Right cardiac atrium (tissue), 5 donors: Measurements from ENCODE around the gene CHD9. TPM values are rescaled to one million over a fixed set of nuclear protein-coding genes. Genes with fewer than 3 reads are reported as not detected.
"Not testable (repeated sequence)": the region's sequence is repeated elsewhere in the genome, so short reads cannot be mapped to it uniquely, and the experiment has no call there.

Experiments
- ATAC-seq, 2 donors: fragments of 200-7000 bp; cut with Tn5 transposase; one replicate each; pipeline versions ENCODE4 v1.8.0 to v1.9.1; 2020; ENCODE audit warnings: moderate library complexity in 2 of 2, mild to moderate bottlenecking in 1 of 2
- DNase-seq, 3 donors: peaks; one replicate each; pipeline ENCODE4 v3.0.0-alpha.2; 2020
- H3K27ac ChIP-seq: one replicate; pipeline ENCODE4 v1.5.1; 2013; ENCODE audit warnings: mild to moderate bottlenecking, low read length, control low read depth, moderate library complexity
- H3K27me3 ChIP-seq: one replicate; pipeline ENCODE4 v1.6.1; 2013; ENCODE audit not compliant: control insufficient read depth, insufficient read depth
- H3K4me1 ChIP-seq: one replicate; pipeline ENCODE4 v1.6.1; 2013; ENCODE audit warnings: low read length; ENCODE audit not compliant: control insufficient read depth, insufficient read depth
- H3K4me3 ChIP-seq: one replicate; pipeline ENCODE4 v1.5.1; 2013; ENCODE audit warnings: low read length, control low read depth
- H3K9me3 ChIP-seq: one replicate; pipeline ENCODE4 v1.6.1; 2013; ENCODE audit warnings: low read length; ENCODE audit not compliant: control insufficient read depth
- WGBS: extraction: QIAGEN DNeasy Blood & Tissue Kit; methylation state at CpG from one replicate; pipeline ENCODE4 v1.1.7; 2013; 5-methylcytosine and 5-hydroxymethylcytosine counted together
- intact Hi-C, 4 donors: fragments of 100-400 bp; cut with DNase I; formaldehyde crosslinking; loops; one replicate each; pipeline versions ENCODE4 v1.11.0 to v1.14.0; 2022 to 2023
- polyA plus RNA-seq: library from polyadenylated mRNA; stranded (reverse); fragments of 200-250 nt; gene quantifications from one replicate; pipeline ENCODE4 v1.2.3, GENCODE V29; 2013
- total RNA-seq, 4 donors: library from RNA; stranded (reverse); fragmentation: NEBNext Ultra II Directional; extraction: Animal tissue kit (Norgen Biotek cat#: 25700); gene quantifications; one replicate each; pipeline ENCODE4 v1.2.1, GENCODE V29; 2021
- donor health status: healthy with polysubstance abuse.
- donor health status: DM: no; HTN: yes; CAD: no.
- donor health status: DM: no; HTN: no; CAD: no.
- donor health status: DM: no; HTN: yes; CAD: no; lungs with severe emphysema.
- donor health status: DM: yes; HTN: yes; CAD: no.

Gene CHD9
- total and polyA plus RNA-seq, 5 donors = 7.3 to 73.5 (median 57.3) TPM

GRCh38 chr16:53224951-53225533 lies 170.3 kb downstream of the CHD9 start:
- H3K9me3 ChIP-seq = no peaks in the 10 kb centered on the region
- 55% methylated on average over 2 of the region's 2 CpGs for WGBS
- H3K4me3 ChIP-seq = no peak overlapping the region
- no peak for DNase-seq
- H3K27me3 ChIP-seq = no peaks in the 10 kb centered on the region
- ATAC-seq = no peak
- peaks cover 5% of the 10 kb centered on the region for H3K4me1 ChIP-seq
- intact Hi-C loops = no loop called here
- no peak overlapping the region for H3K27ac ChIP-seq

DNA sequence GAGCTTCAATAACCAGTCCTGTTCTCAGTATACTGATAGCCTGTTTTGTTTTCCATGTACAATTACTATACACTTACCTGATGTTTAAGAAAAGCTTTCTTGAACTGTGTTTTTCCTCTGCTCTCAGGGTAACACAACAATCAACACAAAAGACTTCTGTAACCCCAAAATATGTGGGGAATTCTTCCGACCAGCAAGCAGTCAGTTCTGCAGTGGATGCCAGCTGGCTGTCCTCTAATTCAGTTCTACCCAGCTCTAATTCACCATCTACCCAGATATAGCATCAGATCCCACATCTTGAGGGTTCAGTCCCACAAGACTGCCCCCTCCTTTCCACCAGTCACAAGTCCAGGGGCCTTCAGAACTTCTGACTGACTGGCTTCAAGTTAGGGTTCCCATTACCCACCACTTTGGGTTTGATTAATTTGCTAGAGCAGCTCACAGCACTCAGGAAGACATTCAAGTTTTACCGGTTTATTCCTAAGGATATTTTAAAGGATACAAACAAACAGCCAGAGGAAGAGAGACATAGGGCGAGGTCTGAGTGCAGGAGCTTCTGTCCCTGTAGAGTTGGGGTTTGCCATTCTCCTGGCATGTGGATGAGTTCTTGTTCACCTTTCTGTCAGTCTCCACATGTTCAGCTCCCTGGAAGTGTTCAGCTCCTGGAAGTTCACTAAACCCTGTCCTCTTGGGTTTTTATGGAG lies 178.2 kb downstream of the CHD9 start:
- no peak for DNase-seq
- WGBS = 86% methylated on average over 3 of the region's 3 CpGs
- no peak overlapping the region for H3K4me3 ChIP-seq
- H3K9me3 ChIP-seq = no peaks in the 10 kb centered on the region
- ATAC-seq = no peak
- H3K4me1 ChIP-seq = no peaks in the 10 kb centered on the region
- intact Hi-C loops = no loop called here
- no peaks in the 10 kb centered on the region for H3K27me3 ChIP-seq
- no peak overlapping the region for H3K27ac ChIP-seq

DNA sequence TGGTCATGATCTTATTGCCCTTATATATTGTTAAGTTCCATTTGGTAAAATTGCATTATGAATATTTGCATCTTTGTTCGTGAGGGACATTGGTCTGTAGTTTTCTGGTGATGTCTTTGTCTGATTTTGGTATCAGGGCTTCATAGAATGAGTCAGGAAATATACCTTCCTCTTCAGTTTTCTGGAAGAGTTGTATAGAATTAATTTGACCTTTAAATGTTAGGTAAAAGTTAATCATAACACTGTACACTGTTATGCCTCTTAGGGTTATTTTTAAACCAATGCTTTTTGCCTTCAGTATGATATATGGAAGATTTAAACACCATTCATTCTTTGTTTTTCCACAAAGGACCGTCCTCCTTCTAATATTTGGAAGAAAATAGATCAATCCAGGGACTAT lies 180.0 kb downstream of the CHD9 start:
- Histone ChIP-seq H3K9me3 (no peaks in the 10 kb centered on the region), H3K27ac (no peak overlapping the region), H3K4me1 (no peaks in the 10 kb centered on the region), H3K27me3 (no peaks in the 10 kb centered on the region), H3K4me3 (no peak overlapping the region)
- 92% methylated on average over 2 of the region's 2 CpGs for WGBS
- intact Hi-C loops = loop anchor here in 1 of 4 donors (5.0 kb wide), 1 partner anchor 47 kb away; no protein-coding TSS in a partner anchor
- DNase-seq (no peak), ATAC-seq (no peak)

GRCh38 chr16:53235851-53236250 lies 181.1 kb downstream of the CHD9 start:
- intact Hi-C loops = loop anchor here in 1 of 4 donors (5.0 kb wide), 1 partner anchor 46 kb away; no protein-coding TSS in a partner anchor
- WGBS = 72% methylated on average over 3 of the region's 3 CpGs
- DNase-seq (no peak), ATAC-seq (no peak)
- no peaks in the 10 kb centered on the region for H3K9me3 ChIP-seq
- H3K27me3 ChIP-seq = no peaks in the 10 kb centered on the region
- H3K4me3 ChIP-seq = no peak overlapping the region
- H3K4me1 ChIP-seq = no peaks in the 10 kb centered on the region
- no peak overlapping the region for H3K27ac ChIP-seq

DNA sequence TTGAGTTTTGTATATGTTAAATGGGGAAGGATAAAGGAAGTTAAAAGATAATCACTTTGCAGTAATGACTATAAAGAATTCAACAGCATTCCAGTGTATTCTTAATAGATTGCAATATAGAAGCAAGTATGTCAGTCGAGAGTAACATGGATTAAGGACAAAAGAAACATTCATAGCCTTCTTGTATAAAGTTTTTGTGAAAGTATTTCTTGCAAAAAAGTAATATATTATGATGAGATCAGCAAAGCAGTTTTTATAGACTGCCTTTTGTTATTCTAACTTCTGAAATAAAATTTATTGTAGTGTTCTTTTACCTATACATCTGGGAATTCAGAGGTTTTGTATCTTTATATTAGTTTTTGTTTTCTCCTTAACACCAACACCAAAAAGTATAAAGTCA lies 194.5 kb downstream of the CHD9 start:
- Histone ChIP-seq H3K4me3 (no peak overlapping the region), H3K27me3 (no peaks in the 10 kb centered on the region), H3K4me1 (no peaks in the 10 kb centered on the region), H3K9me3 (no peaks in the 10 kb centered on the region), H3K27ac (no peak overlapping the region)
- DNase-seq (no peak), ATAC-seq (no peak)
- intact Hi-C loops = loop anchor here in 2 of 4 donors (10.0 kb wide), 1 partner anchor 45 kb away; no protein-coding TSS in a partner anchor
- WGBS = 62% methylated on average over 1 of the region's 1 CpG

DNA sequence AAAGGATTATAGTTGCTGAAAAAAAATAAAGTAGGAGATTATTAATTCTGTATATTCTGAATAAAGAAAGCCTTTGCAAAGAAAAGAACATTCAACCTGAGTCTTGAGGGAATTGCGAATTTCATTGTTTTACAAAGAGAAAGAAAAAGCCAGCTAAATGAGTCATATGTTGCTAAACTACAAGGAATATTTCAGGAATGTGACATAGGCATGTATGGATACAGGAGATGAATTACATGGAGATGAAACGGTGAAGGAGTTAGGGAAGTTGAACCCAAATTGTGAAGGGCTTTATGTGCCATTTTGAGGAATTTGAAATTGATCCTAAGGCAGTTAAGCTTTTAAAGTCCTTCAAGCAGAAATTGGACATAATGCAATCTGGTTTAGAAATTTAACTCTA lies 202.2 kb downstream of the CHD9 start:
- intact Hi-C loops = no loop called here
- WGBS = 90% methylated on average over 2 of the region's 2 CpGs
- H3K4me3 ChIP-seq = no peak overlapping the region

GRCh38 chr16:53258809-53259208 lies 204.0 kb downstream of the CHD9 start:
- H3K4me1 ChIP-seq = no peaks in the 10 kb centered on the region
- H3K4me3 ChIP-seq = no peak overlapping the region
- intact Hi-C loops = no loop called here
- no peaks in the 10 kb centered on the region for H3K9me3 ChIP-seq
- ATAC-seq = no peak
- no peak for DNase-seq
- 96% methylated on average over 3 of the region's 3 CpGs for WGBS
- H3K27me3 ChIP-seq = no peaks in the 10 kb centered on the region
- no peak overlapping the region for H3K27ac ChIP-seq

More for the DNA sequence above, 202.2 kb downstream of the CHD9 start:
- Histone ChIP-seq H3K27me3 (no peaks in the 10 kb centered on the region), H3K9me3 (no peaks in the 10 kb centered on the region), H3K4me1 (no peaks in the 10 kb centered on the region), H3K27ac (no peak overlapping the region)
- ATAC-seq (no peak), DNase-seq (no peak)

- Histone ChIP-seq H3K4me1 (no peaks in the 10 kb centered on the region), H3K27ac (no peak overlapping the region), H3K27me3 (no peaks in the 10 kb centered on the region), H3K4me3 (no peak overlapping the region), H3K9me3 (no peaks in the 10 kb centered on the region)
- WGBS = 95% methylated on average over 2 of the region's 2 CpGs
- ATAC-seq (no peak), DNase-seq (no peak)
- intact Hi-C loops = no loop called here
Observed at GRCh38 chr16:53261276-53261675, 206.5 kb downstream of the CHD9 start.

DNA sequence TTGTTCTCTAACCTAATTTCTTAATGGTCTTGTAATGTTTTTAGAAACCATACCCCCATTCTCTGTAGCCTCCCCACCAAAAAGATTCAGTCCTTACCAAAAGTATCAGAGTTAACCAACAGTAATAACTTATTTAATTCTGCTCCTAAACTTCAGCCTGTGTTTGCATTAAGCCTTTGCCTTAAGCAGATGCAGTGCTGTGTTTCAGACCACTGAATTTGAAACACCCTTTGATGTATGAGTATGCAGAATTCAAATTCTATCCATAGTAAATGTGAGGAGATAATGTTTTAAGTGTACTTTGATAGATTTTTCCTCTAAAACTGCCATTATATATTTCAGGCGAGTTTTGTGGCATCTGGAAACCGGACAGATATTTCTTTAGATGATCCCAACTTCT lies 207.9 kb downstream of the CHD9 start:
- WGBS = 96% methylated on average over 2 of the region's 2 CpGs
- no peak for ATAC-seq
- no peaks in the 10 kb centered on the region for H3K27me3 ChIP-seq
- no peak overlapping the region for H3K27ac ChIP-seq
- H3K9me3 ChIP-seq = no peaks in the 10 kb centered on the region
- H3K4me3 ChIP-seq = no peak overlapping the region
- intact Hi-C loops = no loop called here
- no peak for DNase-seq
- no peaks in the 10 kb centered on the region for H3K4me1 ChIP-seq

DNA sequence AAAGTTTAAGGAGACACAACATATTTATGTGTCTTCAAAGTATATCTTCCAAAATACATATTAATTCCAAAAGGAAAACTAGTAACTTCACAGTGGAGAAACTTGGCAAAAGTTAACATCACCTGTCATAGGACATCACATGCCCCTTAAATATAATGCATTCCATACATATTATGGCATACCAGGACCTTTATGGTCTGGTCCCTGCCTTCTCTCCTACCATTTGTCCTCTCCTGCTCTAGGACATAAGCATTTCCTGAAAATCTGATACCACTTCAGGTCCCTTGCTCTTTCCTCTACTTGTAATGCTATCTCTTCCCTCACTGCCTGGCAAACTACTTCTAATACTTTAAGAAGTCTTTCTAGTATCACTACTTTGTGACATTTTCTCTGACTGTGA lies 211.4 kb downstream of the CHD9 start:
- H3K9me3 ChIP-seq = no peaks in the 10 kb centered on the region
- H3K27ac ChIP-seq = no peak overlapping the region
- DNase-seq (no peak), ATAC-seq (no peak)
- H3K27me3 ChIP-seq = no peaks in the 10 kb centered on the region
- no peaks in the 10 kb centered on the region for H3K4me1 ChIP-seq
- intact Hi-C loops = no loop called here
- H3K4me3 ChIP-seq = no peak overlapping the region

- H3K4me3 ChIP-seq, H3K4me1 ChIP-seq, DNase-seq, intact Hi-C loops, H3K27me3 ChIP-seq, H3K9me3 ChIP-seq, ATAC-seq, H3K27ac ChIP-seq: not testable (repeated sequence)
- 100% methylated on average over 1 of the region's 2 CpGs for WGBS
Observed at GRCh38 chr16:53278498-53278897, 223.7 kb downstream of the CHD9 start.
